ENCODE measurements around the gene CCDC12. TPM values are rescaled to one million over a fixed set of nuclear protein-coding genes. Genes with fewer than 3 reads are reported as not detected.

Gene CCDC12
- total and polyA plus RNA-seq, 2 of the 13 experiments (the other 11 are each of a cell fraction or from before 2014, with no cell fraction given) = 30.1 to 49.5 TPM

GRCh38 chr3:46976326-46977190, at the start of gene CCDC12 (continued):
- TF ChIP-seq SP140L (CRISPR knock-in tag; IDR thresholded peaks at IDR 0.05; ENCODE audit: borderline replicate concordance) (no peak), BCL6 (CRISPR knock-in tag; IDR thresholded peaks at IDR 0.05) (peak; percentile 46), FOXK2 (IDR thresholded peaks at IDR 0.05) (no peak), GTF2F1 (IDR thresholded peaks at IDR 0.05; ENCODE audit: low read length) (no peak), ZSCAN21 (CRISPR knock-in tag; IDR thresholded peaks at IDR 0.05; ENCODE audit: borderline replicate concordance) (no peak), CREM (IDR thresholded peaks at IDR 0.05) (peak; percentile 67), CREM (CRISPR knock-in tag; IDR thresholded peaks at IDR 0.05) (no peak), NFYB (CRISPR knock-in tag; IDR thresholded peaks at IDR 0.05) (peak; percentile 77)

DNA sequence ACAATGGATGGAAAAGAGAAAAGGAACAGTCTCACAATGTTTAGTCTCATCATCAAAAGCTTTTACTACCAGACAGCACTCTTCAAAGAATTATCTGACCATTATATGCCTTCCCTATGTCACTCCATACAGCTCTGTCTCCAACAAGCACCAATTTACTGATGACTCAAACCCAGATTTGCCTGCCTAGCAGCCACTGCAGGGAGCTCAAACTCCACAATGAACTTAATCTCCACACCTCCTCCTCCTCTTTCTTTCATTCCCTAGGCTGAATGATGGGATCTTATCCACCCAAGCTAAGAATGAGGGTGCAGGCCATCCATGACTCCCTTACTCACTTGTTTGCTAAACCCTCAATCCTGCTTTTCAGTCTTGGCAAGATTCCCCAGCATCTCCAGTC, 48.4 kb upstream of the CCDC12 start:
- Histone ChIP-seq H3K9ac (ENCODE audit: insufficient read depth, low read depth, low read length) (no peak overlapping the region), H3K4me1 (ENCODE audit: insufficient read depth, low read length) (peaks cover 21% of the 10 kb centered on the region), H3K27me3 (ENCODE audit: control insufficient read depth in 1 of 2, insufficient read depth in 2 of 2, low read length in 2 of 2) (no peaks in the 10 kb centered on the region), H3K4me3 (replicated peaks in 1 of 3; ENCODE audit: insufficient read depth in 1 of 3, low read depth in 2 of 3, low read length in 3 of 3) (no peak overlapping the region), H3K9me3 (ENCODE audit: low read length) (no peaks in the 10 kb centered on the region), H3K4me2 (ENCODE audit: low read depth, low read length) (no peak overlapping the region), H2AFZ (ENCODE audit: low read length) (no peak overlapping the region), H3K36me3 (replicated peaks in 1 of 2; ENCODE audit: control insufficient read depth in 1 of 2, insufficient read depth in 2 of 2, low read length in 2 of 2) (peaks cover 2 to 19% of the 10 kb centered on the region in 2 experiments; a peak in 3 of 5 replicates), H3K79me2 (ENCODE audit: insufficient read depth, low read length) (peaks cover 14% of the 10 kb centered on the region), H3K27ac (ENCODE audit: extremely low read length, insufficient read depth, low read length) (no peak overlapping the region), H4K20me1 (ENCODE audit: insufficient read depth, low read length) (peaks cover 4% of the 10 kb centered on the region)
- intact Hi-C loops (cut with micrococcal nuclease; ENCODE audit: unreplicated experiment) (no loop called here), in situ Hi-C loops (cut with HindIII; ENCODE audit: extremely low pct_ligation_motif_present, low pct_unique_long_range_greater_than_20kb) (no loop called here)
- FAIRE-seq = no peak
- ATAC-seq = no peak
- BruUV-seq (replicated peaks) = no TSS peak
- no peak for DNase-seq (ENCODE audit: low spot score)
- ChIA-PET CTCF (ENCODE audit: low intra/inter-chr PET ratio, low total read pairs) (no interaction called here), POLR2A (no interaction called here)
- TF ChIP-seq AFF4 (CRISPR knock-in tag; IDR thresholded peaks at IDR 0.05) = no peak
- TF ChIP-seq GATAD1 (CRISPR knock-in tag; IDR thresholded peaks at IDR 0.05) = no peak
- no peak for TF ChIP-seq RFX5 (IDR thresholded peaks at IDR 0.05; ENCODE audit: low read depth, low read length)
- TF ChIP-seq JARID2 (CRISPR knock-in tag; IDR thresholded peaks at IDR 0.05; ENCODE audit: insufficient replicate concordance) = no peak
- no peak for TF ChIP-seq SPEN (CRISPR knock-in tag; IDR thresholded peaks at IDR 0.05; ENCODE audit: low read depth)
- no peak for TF ChIP-seq KDM3A (CRISPR knock-in tag; IDR thresholded peaks at IDR 0.05; ENCODE audit: low read depth)
- no peak for TF ChIP-seq ZIK1 (CRISPR knock-in tag; IDR thresholded peaks at IDR 0.05; ENCODE audit: borderline replicate concordance, low read depth)
- TF ChIP-seq TGIF2 (CRISPR knock-in tag; IDR thresholded peaks at IDR 0.05) = no peak
- TF ChIP-seq ZFP36L1 (CRISPR knock-in tag; IDR thresholded peaks at IDR 0.05) = no peak
- TF ChIP-seq EP300 (IDR thresholded peaks at IDR 0.05; ENCODE audit: low read depth in 2 of 2, low read length in 2 of 2) = no peak
- no peak for TF ChIP-seq EP300 (CRISPR knock-in tag; IDR thresholded peaks at IDR 0.05; ENCODE audit: borderline replicate concordance)
- TF ChIP-seq ZMYM2 (CRISPR knock-in tag; IDR thresholded peaks at IDR 0.05) = no peak
